Thyroid gland (tissue), 4 donors: ENCODE results near the gene TLDC2. TPM values are rescaled to one million over a fixed set of nuclear protein-coding genes. Genes with fewer than 3 reads are reported as not detected.
"Not testable (repeated sequence)": the region's sequence is repeated elsewhere in the genome, so short reads cannot be mapped to it uniquely, and the experiment has no call there.

Experiments
- DNase-seq, 2 donors: peaks; one replicate each; pipeline ENCODE4 v3.0.0-alpha.2; 2019
- H3K27ac ChIP-seq, 3 donors: fragments of 200-600 bp; sonication (generic); 1 replicate in 2 of 3; 2 replicates in 1 of 3; pipeline ENCODE4 v1.5.1; 2016 to 2019; ENCODE audit warnings: mild to moderate bottlenecking in 1 of 3, moderate library complexity in 1 of 3
- H3K27me3 ChIP-seq: fragments of 200-600 bp; sonication (generic); one replicate; pipeline ENCODE4 v1.5.1; 2019
- H3K36me3 ChIP-seq, 2 donors: fragments of 200-600 bp; sonication (generic); one replicate each; pipeline ENCODE4 v1.5.1; 2016 to 2019
- H3K4me1 ChIP-seq, 2 donors: fragments of 200-600 bp; sonication (generic); one replicate each; pipeline ENCODE4 v1.5.1; 2017 to 2019
- H3K4me3 ChIP-seq, 3 donors: fragments of 200-600 bp; sonication (generic); replicated peaks in 1 of 3; 1 replicate in 2 of 3; 2 replicates in 1 of 3; pipeline ENCODE4 v1.5.1; 2016; ENCODE audit warnings: mild to moderate bottlenecking in 1 of 3
- H3K9me3 ChIP-seq: fragments of 200-600 bp; sonication (generic); one replicate; pipeline ENCODE4 v1.5.1; 2017
- POLR2A ChIP-seq, 2 donors: fragments of 450-650 bp; IDR thresholded peaks; one replicate each; pipeline ENCODE4 v1.6.1; 2017; ENCODE audit warnings: antibody characterized with exemption in 2 of 2, mild to moderate bottlenecking in 2 of 2, moderate library complexity in 1 of 2
- WGBS, 2 donors: methylation state at CpG; one replicate each; pipeline ENCODE4 v1.1.5; 2017; 5-methylcytosine and 5-hydroxymethylcytosine counted together
- intact Hi-C: fragments of 100-400 bp; cut with DNase I; formaldehyde crosslinking; loops from one replicate; pipeline ENCODE4 v1.15.1; 2023
- total RNA-seq, 4 donors: library from RNA; depleted of rRNA; stranded (reverse); fragments of >200 nt; gene quantifications; one replicate each; pipeline ENCODE4 v1.2.3, GENCODE V29; 2016
- TF ChIP-seq, protein P1 (sequence below), 6 experiments: fragments of 200-600 bp in 3 of 6; fragments of 450-650 bp in 3 of 6; sonication (generic) in 3 of 6; IDR thresholded peaks; one replicate each; pipeline ENCODE4 v1.5.1; 2016 to 2019; ENCODE audit warnings: antibody characterized with exemption in 6 of 6, mild to moderate bottlenecking in 2 of 6, inconsistent platforms in 1 of 6, moderate library complexity in 1 of 6

Gene TLDC2
- total RNA-seq, 4 donors from 2014 or later = 0.45 to 2.5 (median 1.1) TPM

DNA sequence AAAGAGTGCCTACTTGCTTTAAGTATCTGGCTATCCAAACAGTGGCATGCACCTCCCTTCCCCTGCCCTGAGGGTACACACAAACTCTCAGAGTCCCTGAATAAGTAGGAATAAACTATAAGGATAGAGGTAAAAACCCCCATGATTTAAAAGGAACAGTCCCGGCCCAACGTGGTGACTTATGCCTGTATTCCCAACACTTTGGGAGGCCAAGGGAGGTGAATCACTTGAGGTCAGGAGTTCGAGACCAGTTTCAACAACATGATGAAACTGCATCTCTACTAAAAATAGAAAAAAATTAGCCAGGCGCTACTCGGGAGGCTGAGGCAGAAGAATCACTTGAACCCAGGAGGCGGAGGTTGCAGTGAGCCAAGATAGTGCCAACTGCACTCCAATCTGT lies 53.4 kb downstream of the TLDC2 start:
- Histone ChIP-seq H3K27ac (no peak overlapping the region), H3K9me3 (no peaks in the 10 kb centered on the region), H3K36me3 (peaks cover 15 to 26% of the 10 kb centered on the region in 2 donors), H3K4me3 (no peak overlapping the region), H3K4me1 (peaks cover 0 to 17% of the 10 kb centered on the region in 2 donors), H3K27me3 (no peaks in the 10 kb centered on the region)
- WGBS, 2 donors = 78 to 80% methylated on average over 6 of the region's 6 CpGs
- intact Hi-C loops = no loop called here
- TF ChIP-seq, protein P1, sequence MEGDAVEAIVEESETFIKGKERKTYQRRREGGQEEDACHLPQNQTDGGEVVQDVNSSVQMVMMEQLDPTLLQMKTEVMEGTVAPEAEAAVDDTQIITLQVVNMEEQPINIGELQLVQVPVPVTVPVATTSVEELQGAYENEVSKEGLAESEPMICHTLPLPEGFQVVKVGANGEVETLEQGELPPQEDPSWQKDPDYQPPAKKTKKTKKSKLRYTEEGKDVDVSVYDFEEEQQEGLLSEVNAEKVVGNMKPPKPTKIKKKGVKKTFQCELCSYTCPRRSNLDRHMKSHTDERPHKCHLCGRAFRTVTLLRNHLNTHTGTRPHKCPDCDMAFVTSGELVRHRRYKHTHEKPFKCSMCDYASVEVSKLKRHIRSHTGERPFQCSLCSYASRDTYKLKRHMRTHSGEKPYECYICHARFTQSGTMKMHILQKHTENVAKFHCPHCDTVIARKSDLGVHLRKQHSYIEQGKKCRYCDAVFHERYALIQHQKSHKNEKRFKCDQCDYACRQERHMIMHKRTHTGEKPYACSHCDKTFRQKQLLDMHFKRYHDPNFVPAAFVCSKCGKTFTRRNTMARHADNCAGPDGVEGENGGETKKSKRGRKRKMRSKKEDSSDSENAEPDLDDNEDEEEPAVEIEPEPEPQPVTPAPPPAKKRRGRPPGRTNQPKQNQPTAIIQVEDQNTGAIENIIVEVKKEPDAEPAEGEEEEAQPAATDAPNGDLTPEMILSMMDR (IDR thresholded peaks at IDR 0.05) = no peak
- no peak for TF ChIP-seq POLR2A (IDR thresholded peaks at IDR 0.05)
- no peak for DNase-seq

DNA sequence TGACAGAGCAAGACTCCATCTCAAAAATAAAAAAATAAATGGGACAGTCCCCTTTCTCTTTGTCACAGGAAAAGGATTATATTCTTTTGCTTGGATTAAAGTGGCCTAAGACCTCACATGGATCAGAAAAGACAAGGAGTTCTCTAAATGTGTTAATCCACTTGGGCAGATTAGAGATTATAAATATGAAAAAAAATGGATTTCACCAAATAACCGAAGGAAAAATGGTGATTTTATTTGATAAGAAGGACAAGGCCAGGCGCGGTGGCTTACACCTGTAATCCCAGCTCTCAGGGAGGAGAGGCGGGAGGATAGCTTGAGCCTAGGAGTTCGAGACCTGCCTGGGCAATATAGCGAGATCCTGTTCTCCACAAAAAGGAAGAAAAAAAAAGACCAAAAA lies 53.8 kb downstream of the TLDC2 start:
- TF ChIP-seq, protein P1 (IDR thresholded peaks at IDR 0.05) = no peak
- TF ChIP-seq POLR2A (IDR thresholded peaks at IDR 0.05) = no peak
- Histone ChIP-seq H3K4me3 (no peak overlapping the region), H3K27me3 (no peaks in the 10 kb centered on the region), H3K9me3 (no peaks in the 10 kb centered on the region), H3K36me3 (peaks cover 15 to 26% of the 10 kb centered on the region in 2 donors), H3K4me1 (peaks cover 0 to 17% of the 10 kb centered on the region in 2 donors), H3K27ac (no peak overlapping the region)
- intact Hi-C loops = no loop called here
- no peak for DNase-seq
- 96 to 97% methylated on average over 6 of the region's 6 CpGs for WGBS, 2 donors

DNA sequence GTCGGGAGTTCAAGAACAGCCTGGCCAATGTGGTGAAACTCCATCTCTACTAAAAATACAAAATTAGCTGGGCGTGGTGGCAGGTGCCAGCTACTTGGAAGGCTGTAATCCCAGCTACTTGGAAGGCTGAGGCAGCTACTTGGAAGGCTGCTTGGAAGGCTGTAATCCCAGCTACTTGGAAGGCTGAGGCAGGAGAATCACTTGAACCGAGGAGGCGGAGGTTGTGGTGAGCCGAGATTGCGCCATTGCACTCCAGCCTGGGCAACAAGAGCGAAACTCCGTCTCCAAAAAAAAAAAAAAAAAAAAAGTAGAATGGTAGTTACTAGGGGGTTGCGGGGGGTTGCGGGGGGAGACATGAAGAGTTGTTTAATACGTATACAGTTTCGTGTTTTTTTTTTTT lies 56.1 kb downstream of the TLDC2 start:
- DNase-seq, H3K9me3 ChIP-seq, H3K27me3 ChIP-seq, intact Hi-C loops, H3K4me3 ChIP-seq: not testable (repeated sequence)
- peaks cover 0 to 20% of the 10 kb centered on the region in 2 donors for H3K4me1 ChIP-seq
- WGBS, 2 donors = 79 to 90% methylated on average over 12 of the region's 12 CpGs
- H3K27ac ChIP-seq = peak overlapping the region in 1 of 3 donors; percentile 5
- H3K36me3 ChIP-seq = peaks cover 13 to 26% of the 10 kb centered on the region in 2 donors

DNA sequence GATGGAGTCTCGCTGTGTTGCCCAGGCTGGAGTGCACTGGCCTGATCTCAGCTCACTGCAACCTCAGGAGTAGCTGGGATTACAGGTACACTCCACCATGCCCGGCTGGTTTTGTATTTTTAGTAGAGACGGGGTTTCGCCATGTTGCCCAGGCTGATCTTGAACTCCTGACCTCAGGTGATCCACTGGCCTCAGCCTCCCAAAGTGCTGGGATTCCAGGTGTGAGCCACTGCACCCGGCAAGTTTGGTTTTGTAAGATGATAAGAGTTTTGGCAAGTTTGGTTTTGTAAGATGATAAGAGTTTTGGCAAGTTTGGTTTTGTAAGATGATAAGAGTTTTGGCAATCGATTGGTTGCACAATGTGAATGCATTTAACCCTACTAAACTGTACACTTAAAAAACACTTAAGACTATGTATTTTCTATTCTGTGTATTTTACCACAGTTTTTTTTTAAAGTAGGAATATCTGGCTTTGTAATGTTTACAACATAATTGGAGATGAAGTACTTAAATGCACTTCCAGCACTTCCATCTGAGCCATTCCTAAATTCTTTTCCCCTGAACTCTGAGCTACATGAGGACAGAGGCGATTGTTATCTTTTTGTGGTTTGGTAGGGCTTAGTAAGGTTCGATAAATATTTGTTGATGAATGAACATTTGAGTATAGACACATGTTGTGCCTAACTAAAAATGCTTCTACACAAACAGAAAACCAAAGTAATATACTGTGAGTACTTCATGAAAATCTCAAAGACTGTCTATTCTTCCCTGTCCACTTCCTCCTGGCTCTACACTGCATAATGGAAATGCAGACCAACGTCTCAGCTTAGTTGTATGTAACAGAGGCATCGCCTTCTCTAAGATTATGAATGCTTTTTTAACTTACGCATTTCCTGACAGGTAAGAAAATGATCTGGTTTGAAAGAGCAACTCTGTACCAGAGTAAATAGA lies 56.8 kb downstream of the TLDC2 start:
- peak overlapping the region in 1 of 3 donors; percentile 17 for H3K27ac ChIP-seq

DNA sequence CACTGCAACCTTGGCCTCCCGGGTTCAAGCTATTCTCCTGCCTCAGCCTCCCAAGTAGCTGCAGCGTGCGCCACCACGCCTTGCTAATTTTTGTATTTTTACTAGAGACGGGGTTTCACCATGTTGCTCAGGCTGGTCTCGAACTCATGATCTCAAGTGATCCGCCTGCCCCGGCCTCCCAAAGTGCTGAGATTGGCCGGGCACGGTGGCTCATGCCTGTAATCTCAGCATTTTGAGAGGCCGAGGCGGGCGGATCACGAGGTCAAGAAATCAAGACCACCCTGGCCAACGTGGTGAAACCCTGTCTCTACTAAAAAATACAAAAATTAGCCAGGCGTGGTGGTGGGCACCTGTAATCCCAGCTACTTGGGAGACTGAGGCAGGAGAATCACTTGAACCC lies 57.6 kb downstream of the TLDC2 start:
- H3K27ac ChIP-seq, H3K4me3 ChIP-seq, H3K27me3 ChIP-seq, DNase-seq, H3K9me3 ChIP-seq, intact Hi-C loops: not testable (repeated sequence)
- Histone ChIP-seq H3K4me1 (peaks cover 0 to 20% of the 10 kb centered on the region in 2 donors), H3K36me3 (peaks cover 4 to 12% of the 10 kb centered on the region in 2 donors)
- 95 to 96% methylated on average over 16 of the region's 16 CpGs for WGBS, 2 donors

More for the DNA sequence above, 56.8 kb downstream of the TLDC2 start:
- intact Hi-C loops = no loop called here
- no peaks in the 10 kb centered on the region for H3K27me3 ChIP-seq
- 57 to 61% methylated on average over 11 of the region's 11 CpGs for WGBS, 2 donors
- H3K4me1 ChIP-seq = peaks cover 0 to 20% of the 10 kb centered on the region in 2 donors
- no peaks in the 10 kb centered on the region for H3K9me3 ChIP-seq
- H3K36me3 ChIP-seq = peaks cover 8 to 20% of the 10 kb centered on the region in 2 donors
- TF ChIP-seq POLR2A (IDR thresholded peaks at IDR 0.05) = no peak
- H3K4me3 ChIP-seq = no peak overlapping the region
- peak; percentile 14 to 37 for DNase-seq

DNA sequence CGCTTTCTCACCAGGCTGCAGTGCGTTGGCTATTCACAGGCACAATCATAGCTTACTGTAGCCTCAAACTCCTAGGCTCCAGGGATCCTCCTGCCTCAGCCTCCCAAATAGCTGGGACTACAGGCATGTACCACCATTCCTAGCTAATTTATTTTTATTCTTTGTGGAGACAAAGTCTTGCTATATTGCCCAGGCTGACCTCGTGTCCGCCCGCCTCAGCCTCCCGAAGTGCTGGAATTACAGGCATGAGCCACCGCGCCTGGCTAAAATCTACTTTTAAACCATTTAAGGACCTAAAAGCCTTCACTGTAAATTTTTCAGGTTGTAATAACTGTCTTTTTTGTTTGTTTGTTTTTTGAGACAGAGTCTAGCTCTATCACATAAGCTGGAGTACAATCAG lies 60.4 kb downstream of the TLDC2 start:
- intact Hi-C loops = no loop called here
- Histone ChIP-seq H3K9me3 (no peaks in the 10 kb centered on the region), H3K4me3 (no peak overlapping the region), H3K4me1 (peaks cover 0 to 19% of the 10 kb centered on the region in 2 donors), H3K36me3 (peaks cover 0 to 4% of the 10 kb centered on the region in 2 donors), H3K27ac (peak overlapping the region in 2 of 3 donors; percentile 36 to 49), H3K27me3 (no peaks in the 10 kb centered on the region)
- 86 to 96% methylated on average over 8 of the region's 8 CpGs for WGBS, 2 donors
- DNase-seq = no peak
- TF ChIP-seq, protein P1 (IDR thresholded peaks at IDR 0.05) = no peak
- no peak for TF ChIP-seq POLR2A (IDR thresholded peaks at IDR 0.05)

DNA sequence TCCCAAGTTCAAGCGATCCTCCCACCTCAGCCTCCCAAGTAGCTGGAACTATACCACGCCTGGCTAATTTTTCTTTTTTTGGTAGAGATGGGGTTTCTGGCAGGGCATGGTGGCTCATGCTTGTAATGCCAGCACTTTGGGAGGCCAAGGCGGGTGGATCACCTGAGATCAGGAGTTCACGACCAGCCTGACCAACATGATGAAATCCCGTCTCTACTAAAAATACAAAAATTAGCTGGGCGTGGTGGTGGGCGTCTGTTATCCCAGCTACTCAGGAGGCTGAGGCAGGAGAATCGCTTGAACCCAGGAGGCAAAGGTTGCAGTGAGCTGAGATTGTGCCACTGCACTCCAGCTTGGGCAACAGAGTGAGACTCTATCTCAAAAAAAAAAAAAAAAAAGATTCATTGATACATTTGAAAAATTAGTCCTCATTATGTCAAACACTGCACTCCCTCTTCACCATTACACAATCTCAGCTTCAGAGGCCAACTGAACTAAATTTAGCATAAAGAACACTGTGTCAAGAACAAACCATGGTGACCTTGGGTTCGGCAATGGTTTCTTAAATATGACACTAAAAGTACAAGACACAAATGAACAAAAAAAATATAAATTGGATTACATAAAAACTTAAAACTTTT lies 60.9 kb downstream of the TLDC2 start:
- DNase-seq, H3K27me3 ChIP-seq, H3K9me3 ChIP-seq, intact Hi-C loops, H3K36me3 ChIP-seq, H3K4me3 ChIP-seq: not testable (repeated sequence)
- Histone ChIP-seq H3K27ac (peak overlapping the region in 2 of 3 donors; percentile 36 to 49), H3K4me1 (peaks cover 0 to 17% of the 10 kb centered on the region in 2 donors)
- 85 to 91% methylated on average over 9 of the region's 9 CpGs for WGBS, 2 donors
